HepG2 (cell line): ENCODE measurements around the gene IQSEC1. TPM values are rescaled to one million over a fixed set of nuclear protein-coding genes. Genes with fewer than 3 reads are reported as not detected.

Experiments used
- ATAC-seq: fragments of 200-7000 bp; cut with Tn5 transposase; 3 replicates; pipeline ENCODE4 v1.9.1; 2020; ENCODE audit warnings: mild to moderate bottlenecking, moderate library complexity
- BruUV-seq: library from RNA; stranded (reverse); fragments of 400-500 nt; replicated peaks from 2 replicates; lab custom pipeline; 2021; lab: Mats Ljungman, UMichigan
- CTCF ChIA-PET: fragments of 300-600 bp; formaldehyde crosslinking; extraction: SDS; loops from one replicate; lab custom pipeline; 2021; ENCODE audit warnings: low total read pairs, inconsistent platforms, low intra/inter-chr PET ratio; lab: Yijun Ruan, JAX
- POLR2A ChIA-PET: fragments of 350-600 bp; sonication (Branson Sonifier 250); formaldehyde crosslinking; loops from one replicate; lab custom pipeline; 2020; ENCODE audit warnings: antibody characterized with exemption, inconsistent platforms; lab: Yijun Ruan, JAX
- DNase-seq: peaks from one replicate; pipeline ENCODE4 v3.0.0-alpha.2; 2015; ENCODE audit warnings: low spot score
- FAIRE-seq: peaks from 3 replicates; lab custom pipeline; 2011; peaks lifted over from hg19 to GRCh38; lab: Jason Lieb, UNC
- H2AFZ ChIP-seq: one replicate; pipeline ENCODE4 v1.6.1; 2011; ENCODE audit warnings: low read length, inconsistent platforms
- H3K27ac ChIP-seq: fragments of 300-600 bp; 3 replicates; pipeline ENCODE4 v1.8.0; 2011; ENCODE audit warnings: mixed run types, mild to moderate bottlenecking, mixed read lengths, low read length, inconsistent platforms; ENCODE audit not compliant: insufficient read depth; ENCODE audit errors: extremely low read length
- H3K27me3 ChIP-seq, 2 experiments: fragments of 200-600 bp in 1 of 2; 2 replicates in 1 of 2; 3 replicates in 1 of 2; pipeline versions ENCODE4 v1.6.0 to v1.8.0; 2011; ENCODE audit warnings: low read length in 2 of 2, mild to moderate bottlenecking in 2 of 2, moderate library complexity in 2 of 2, inconsistent platforms in 1 of 2; ENCODE audit not compliant: insufficient read depth in 2 of 2, control insufficient read depth in 1 of 2
- H3K36me3 ChIP-seq, 2 experiments: fragments of 200-600 bp in 1 of 2; replicated peaks in 1 of 2; 2 replicates in 1 of 2; 3 replicates in 1 of 2; pipeline versions ENCODE4 v1.5.1 to v1.8.0; 2011; ENCODE audit warnings: low read length in 2 of 2, inconsistent platforms in 1 of 2; ENCODE audit not compliant: insufficient read depth in 2 of 2, control insufficient read depth in 1 of 2
- H3K4me1 ChIP-seq: 2 replicates; pipeline ENCODE4 v1.5.1; 2012; ENCODE audit warnings: low read length, inconsistent platforms; ENCODE audit not compliant: insufficient read depth
- H3K4me2 ChIP-seq: 2 replicates; pipeline ENCODE4 v1.6.0; 2011; ENCODE audit warnings: low read depth, low read length, inconsistent platforms
- H3K4me3 ChIP-seq, 3 experiments: fragments of 200-600 bp in 1 of 3; sonication (generic), shearing (Covaris generic) in 1 of 3; replicated peaks in 1 of 3; 2 replicates each; pipeline ENCODE4 v1.5.1; 2011 to 2016; ENCODE audit warnings: low read length in 3 of 3, inconsistent platforms in 2 of 3, low read depth in 2 of 3, mild to moderate bottlenecking in 2 of 3, control low read depth in 1 of 3, mixed read lengths in 1 of 3; ENCODE audit not compliant: insufficient read depth in 1 of 3
- H3K79me2 ChIP-seq: one replicate; pipeline ENCODE4 v1.6.1; 2011; ENCODE audit warnings: low read length, inconsistent platforms; ENCODE audit not compliant: insufficient read depth
- H3K9ac ChIP-seq: 2 replicates; pipeline ENCODE4 v1.6.0; 2011; ENCODE audit warnings: mild to moderate bottlenecking, low read depth, low read length, inconsistent platforms; ENCODE audit not compliant: insufficient read depth
- H3K9me3 ChIP-seq: 2 replicates; pipeline ENCODE4 v1.5.1; 2012; ENCODE audit warnings: mild to moderate bottlenecking, low read length
- H4K20me1 ChIP-seq: 2 replicates; pipeline ENCODE4 v1.6.0; 2011; ENCODE audit warnings: inconsistent platforms, mild to moderate bottlenecking, low read length, moderate library complexity; ENCODE audit not compliant: insufficient read depth
- ADNP ChIP-seq: sonication (generic); formaldehyde crosslinking; IDR thresholded peaks from 2 replicates; pipeline ENCODE4 v1.4.0; 2020; ENCODE audit warnings: missing genetic modification reagents
- FOXJ3 ChIP-seq: sonication (generic); formaldehyde crosslinking; IDR thresholded peaks from 2 replicates; pipeline ENCODE4 v1.4.0; 2020; ENCODE audit warnings: missing genetic modification reagents, mild to moderate bottlenecking, borderline replicate concordance
- GLMP ChIP-seq: sonication (generic); formaldehyde crosslinking; IDR thresholded peaks from 2 replicates; pipeline ENCODE4 v1.9.0; 2021; ENCODE audit warnings: missing genetic modification reagents, mild to moderate bottlenecking, borderline replicate concordance
- GPBP1L1 ChIP-seq: sonication (generic); formaldehyde crosslinking; IDR thresholded peaks from 2 replicates; pipeline ENCODE4 v1.5.0; 2020; ENCODE audit warnings: mild to moderate bottlenecking, missing genetic modification reagents
- MTA3 ChIP-seq: sonication (generic); formaldehyde crosslinking; IDR thresholded peaks from 2 replicates; pipeline ENCODE4 v1.4.0; 2020; ENCODE audit warnings: missing genetic modification reagents
- SAP130 ChIP-seq: IDR thresholded peaks from 2 replicates; pipeline ENCODE4 v1.6.1; 2016; ENCODE audit warnings: low read depth
- SKI ChIP-seq: fragments of 450-650 bp; IDR thresholded peaks from one replicate; pipeline ENCODE4 v1.6.1; 2018; ENCODE audit warnings: mild to moderate bottlenecking; ENCODE audit not compliant: partially characterized antibody
- SMAD9 ChIP-seq: sonication (generic); formaldehyde crosslinking; IDR thresholded peaks from 2 replicates; pipeline ENCODE4 v1.5.1; 2020; ENCODE audit warnings: mild to moderate bottlenecking, missing genetic modification reagents
- TFDP1 ChIP-seq: IDR thresholded peaks from 2 replicates; pipeline ENCODE4 v1.6.1; 2016; ENCODE audit warnings: missing compliant biosample characterization, missing genetic modification reagents, borderline replicate concordance
- ZNF550 ChIP-seq: sonication (generic); formaldehyde crosslinking; IDR thresholded peaks from 2 replicates; pipeline ENCODE4 v1.4.0; 2020; ENCODE audit warnings: mild to moderate bottlenecking, missing genetic modification reagents, borderline replicate concordance
- ZNF691 ChIP-seq: sonication (generic); formaldehyde crosslinking; IDR thresholded peaks from 2 replicates; pipeline ENCODE4 v1.4.0; 2020; ENCODE audit warnings: missing genetic modification reagents, low read depth, mild to moderate bottlenecking, borderline replicate concordance
- ZSCAN21 ChIP-seq: sonication (generic); formaldehyde crosslinking; IDR thresholded peaks from 2 replicates; pipeline ENCODE4 v1.8.0; 2022; ENCODE audit warnings: mild to moderate bottlenecking, missing genetic modification reagents, moderate library complexity, borderline replicate concordance
- ZSCAN29 ChIP-seq: sonication (generic); formaldehyde crosslinking; conservative IDR thresholded peaks from 2 replicates; pipeline ENCODE4 v1.4.0; 2020; ENCODE audit warnings: mild to moderate bottlenecking, missing genetic modification reagents
- WGBS: methylation state at CpG from one replicate; pipeline ENCODE4 v1.1.6; 2017; ENCODE audit warnings: low lambda C conversion rate; 5-methylcytosine and 5-hydroxymethylcytosine counted together
- in situ Hi-C: cut with HindIII; loops from 2 replicates; pipeline ENCODE4 v1.10.0; 2017; ENCODE audit warnings: low pct_unique_long_range_greater_than_20kb; ENCODE audit not compliant: extremely low pct_ligation_motif_present
- intact Hi-C: fragments of 100-400 bp; cut with micrococcal nuclease; formaldehyde crosslinking; loops from one replicate; pipeline ENCODE4 v1.10.0; 2022; ENCODE audit not compliant: unreplicated experiment
- polyA plus RNA-seq, 8 experiments: library from polyadenylated mRNA; depleted of rRNA in 3 of 8; stranded (reverse) in 7 of 8; unstranded in 1 of 8; fragments of >200 nt; fragmentation: Illumina TruSeq in 4 of 8; extraction: Trizol in 4 of 8; gene quantifications; 2 replicates each; pipeline versions ENCODE4 v1.2.1 to v1.2.3, GENCODE V29; 2011 to 2016; ENCODE audit warnings: low read depth in 4 of 8, missing spikeins in 1 of 8, mixed read lengths in 1 of 8; ENCODE audit not compliant: insufficient read depth in 1 of 8
- total RNA-seq, 5 experiments: library from RNA; depleted of rRNA; stranded (reverse); fragments of >200 nt; fragmentation: Illumina TruSeq; extraction: Trizol; gene quantifications; 2 replicates each; pipeline ENCODE4 v1.2.3, GENCODE V29; 2016; ENCODE audit warnings: low read depth in 1 of 5

The IQSEC1 gene
- total and polyA plus RNA-seq, 2 of the 13 experiments (the other 11 are each of a cell fraction or from before 2014, with no cell fraction given): 17.4 to 20.2 TPM

- no peak for TF ChIP-seq GLMP (CRISPR knock-in tag)
- TF ChIP-seq FOXJ3 (CRISPR knock-in tag): no peak
- no peak for TF ChIP-seq SAP130 (CRISPR knock-in tag)
- TF ChIP-seq ADNP (CRISPR knock-in tag): no peak
Measured at GRCh38 chr3:13042127-13042701, 31.0 kb downstream of the IQSEC1 start (continued).

- intact Hi-C loops: no loop called here
- no peak overlapping the region for H3K4me3 ChIP-seq
- no peaks in the 10 kb centered on the region; a peak in 1 of 5 replicates for H3K36me3 ChIP-seq
- FAIRE-seq: no peak
- no peak overlapping the region for H3K27ac ChIP-seq
- in situ Hi-C loops: no loop called here
- H4K20me1 ChIP-seq: no peaks in the 10 kb centered on the region
- ChIA-PET POLR2A (no interaction called here), CTCF (no interaction called here)
- TF ChIP-seq ZNF550 (CRISPR knock-in tag) (no peak), GPBP1L1 (no peak), SKI (no peak), ZNF691 (no peak), ZSCAN29 (CRISPR knock-in tag) (no peak), MTA3 (no peak), ZSCAN21 (no peak), TFDP1 (no peak), SMAD9 (CRISPR knock-in tag) (no peak)
- no peaks in the 10 kb centered on the region for H3K9me3 ChIP-seq
- H3K79me2 ChIP-seq: no peaks in the 10 kb centered on the region
- H3K27me3 ChIP-seq: no peaks in the 10 kb centered on the region; a peak in 1 of 5 replicates
- no peak for ATAC-seq
- H3K9ac ChIP-seq: no peak overlapping the region
- DNase-seq: no peak
- no peak overlapping the region for H3K4me2 ChIP-seq
- H3K4me1 ChIP-seq: no peaks in the 10 kb centered on the region
- no peak overlapping the region for H2AFZ ChIP-seq
- no TSS peak for BruUV-seq
- 97% methylated on average over 20 of the region's 26 CpGs for WGBS
Measured at GRCh38 chr3:13041113-13041776, 32.0 kb downstream of the IQSEC1 start.
